Measurements from ENCODE around the gene OSTF1. TPM values are rescaled to one million over a fixed set of nuclear protein-coding genes. Genes with fewer than 3 reads are reported as not detected.

OSTF1 gene
- total and polyA plus RNA-seq, 2 experiments from 2014 or later = 34.9 to 70.9 TPM

DNA sequence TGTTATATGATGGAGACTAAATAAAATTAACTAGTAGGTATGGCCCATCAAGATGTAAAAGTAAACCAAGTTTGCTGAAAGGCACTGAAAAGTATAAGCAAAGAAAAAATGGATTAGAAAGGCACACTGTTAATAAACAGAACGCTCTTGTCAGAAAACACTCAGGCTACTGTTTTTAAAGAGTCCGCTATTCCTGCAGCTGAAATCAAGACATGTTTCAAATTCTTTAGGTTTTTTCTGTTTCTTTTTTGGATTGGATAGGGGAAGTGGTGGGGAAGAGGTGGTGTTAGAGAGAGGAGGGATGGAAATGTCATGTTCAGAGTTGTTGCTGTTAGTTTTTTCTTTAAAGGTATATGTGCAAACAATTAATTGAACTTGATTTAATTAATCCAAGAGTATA lies 17.5 kb downstream of the OSTF1 start:
- H2AFZ ChIP-seq = no peak overlapping the region
- WGBS, 2 experiments (ENCODE audit: low coverage in 1 of 2, low lambda C conversion rate in 2 of 2, missing lambda C conversion rate in 2 of 2) = 79 to 86% methylated on average over 2 of the region's 2 CpGs
- no peak overlapping the region for H3K27ac ChIP-seq
- in situ Hi-C loops (cut with MboI) = no loop called here
- no peaks in the 10 kb centered on the region for H3K9me2 ChIP-seq (ENCODE audit: insufficient read depth)
- H3K4me1 ChIP-seq (ENCODE audit: insufficient read depth) = peaks cover 7% of the 10 kb centered on the region
- DNase-seq = no peak
- H3K27me3 ChIP-seq (replicated peaks; ENCODE audit: insufficient read depth) = no peaks in the 10 kb centered on the region
- no peak overlapping the region for H3K4me2 ChIP-seq (ENCODE audit: unreplicated experiment)
- no peak overlapping the region for H3K4me3 ChIP-seq
- no peaks in the 10 kb centered on the region for H4K20me1 ChIP-seq (ENCODE audit: insufficient read depth)
- no peaks in the 10 kb centered on the region for H3F3A ChIP-seq (ENCODE audit: insufficient read depth)
- H3K36me3 ChIP-seq (ENCODE audit: low read depth) = no peaks in the 10 kb centered on the region
- no peaks in the 10 kb centered on the region for H3K9me3 ChIP-seq (ENCODE audit: low read depth)
- H3K79me2 ChIP-seq (ENCODE audit: insufficient read depth) = peaks cover 96% of the 10 kb centered on the region
- no peak overlapping the region for H3K9ac ChIP-seq
- TF ChIP-seq EZH2phosphoT487 (IDR thresholded peaks at IDR 0.05; ENCODE audit: insufficient read depth, low read depth) = no peak
- TF ChIP-seq EZH2 (IDR thresholded peaks at IDR 0.05; ENCODE audit: insufficient read depth, poor library complexity, severe bottlenecking) = no peak

DNA sequence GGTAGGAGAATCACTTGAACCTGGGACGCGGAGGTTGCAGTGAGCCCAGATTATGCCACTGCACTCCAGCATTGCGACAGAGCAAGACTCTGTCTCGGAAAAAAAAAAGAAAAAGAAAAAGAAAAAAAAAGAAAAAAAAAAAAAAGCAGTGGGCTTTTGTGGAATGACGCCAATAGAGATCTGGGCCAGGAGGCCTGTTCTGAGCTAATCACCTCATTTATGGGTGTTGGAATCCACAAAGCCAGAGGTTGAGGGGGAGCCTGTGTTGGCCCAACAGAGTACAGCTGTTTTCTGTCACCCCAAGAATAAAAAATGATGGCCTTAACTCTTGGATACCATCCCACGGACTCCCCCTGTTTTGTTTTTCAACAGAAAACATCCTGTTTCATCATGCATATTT lies 18.5 kb downstream of the OSTF1 start:
- Histone ChIP-seq H3K9me2 (ENCODE audit: insufficient read depth) (no peaks in the 10 kb centered on the region), H3K4me1 (ENCODE audit: insufficient read depth) (peaks cover 7% of the 10 kb centered on the region), H3K36me3 (ENCODE audit: low read depth) (no peaks in the 10 kb centered on the region), H3K9ac (no peak overlapping the region), H3K4me3 (no peak overlapping the region), H3K27ac (no peak overlapping the region), H2AFZ (no peak overlapping the region), H3K79me2 (ENCODE audit: insufficient read depth) (peaks cover 96% of the 10 kb centered on the region), H3F3A (ENCODE audit: insufficient read depth) (no peaks in the 10 kb centered on the region), H3K27me3 (replicated peaks; ENCODE audit: insufficient read depth) (no peaks in the 10 kb centered on the region), H3K9me3 (ENCODE audit: low read depth) (no peaks in the 10 kb centered on the region), H4K20me1 (ENCODE audit: insufficient read depth) (no peaks in the 10 kb centered on the region), H3K4me2 (ENCODE audit: unreplicated experiment) (no peak overlapping the region)
- in situ Hi-C loops (cut with MboI) = no loop called here
- no peak for TF ChIP-seq EZH2phosphoT487 (IDR thresholded peaks at IDR 0.05; ENCODE audit: insufficient read depth, low read depth)
- TF ChIP-seq EZH2 (IDR thresholded peaks at IDR 0.05; ENCODE audit: insufficient read depth, poor library complexity, severe bottlenecking) = no peak
- 97 to 99% methylated on average over 6 of the region's 6 CpGs for WGBS, 2 experiments (ENCODE audit: low coverage in 1 of 2, low lambda C conversion rate in 2 of 2, missing lambda C conversion rate in 2 of 2)
- no peak for DNase-seq

DNA sequence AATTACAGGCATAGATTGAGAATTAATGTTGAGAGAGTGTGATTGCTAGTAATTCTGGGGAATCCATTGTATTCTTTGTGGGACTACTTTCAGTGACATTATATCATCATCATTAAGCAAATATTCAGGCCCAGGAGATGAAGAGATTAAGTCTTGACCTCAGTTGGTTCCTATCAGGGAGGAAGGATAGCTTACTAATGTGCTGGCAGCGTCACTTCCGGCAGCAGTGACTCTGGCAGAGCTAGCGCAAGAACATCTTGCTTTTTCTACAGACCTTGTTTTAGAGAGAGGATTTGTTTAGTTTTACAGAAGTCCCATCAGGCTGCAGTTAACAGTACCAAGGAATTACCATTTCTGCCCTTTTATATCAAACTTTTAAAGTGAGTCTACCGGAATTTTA lies 20.3 kb downstream of the OSTF1 start:
- Histone ChIP-seq H3K36me3 (ENCODE audit: low read depth) (no peaks in the 10 kb centered on the region), H3K4me2 (ENCODE audit: unreplicated experiment) (peak overlapping the region; percentile 24), H3K4me3 (no peak overlapping the region), H3K9me2 (ENCODE audit: insufficient read depth) (no peaks in the 10 kb centered on the region), H3K27ac (peak overlapping the region; percentile 44), H3K79me2 (ENCODE audit: insufficient read depth) (peaks cover 96% of the 10 kb centered on the region), H3K27me3 (replicated peaks; ENCODE audit: insufficient read depth) (no peaks in the 10 kb centered on the region), H2AFZ (peak overlapping the region; percentile 19), H3K9ac (no peak overlapping the region), H3F3A (ENCODE audit: insufficient read depth) (no peaks in the 10 kb centered on the region), H3K4me1 (ENCODE audit: insufficient read depth) (peaks cover 7% of the 10 kb centered on the region), H4K20me1 (ENCODE audit: insufficient read depth) (no peaks in the 10 kb centered on the region), H3K9me3 (ENCODE audit: low read depth) (no peaks in the 10 kb centered on the region)
- WGBS, 2 experiments (ENCODE audit: low coverage in 1 of 2, low lambda C conversion rate in 2 of 2, missing lambda C conversion rate in 2 of 2) = 34 to 43% methylated on average over 4 of the region's 4 CpGs
- in situ Hi-C loops (cut with MboI) = no loop called here
- no peak for TF ChIP-seq EZH2 (IDR thresholded peaks at IDR 0.05; ENCODE audit: insufficient read depth, poor library complexity, severe bottlenecking)
- TF ChIP-seq EZH2phosphoT487 (IDR thresholded peaks at IDR 0.05; ENCODE audit: insufficient read depth, low read depth) = no peak
- peak; percentile 71 for DNase-seq

DNA sequence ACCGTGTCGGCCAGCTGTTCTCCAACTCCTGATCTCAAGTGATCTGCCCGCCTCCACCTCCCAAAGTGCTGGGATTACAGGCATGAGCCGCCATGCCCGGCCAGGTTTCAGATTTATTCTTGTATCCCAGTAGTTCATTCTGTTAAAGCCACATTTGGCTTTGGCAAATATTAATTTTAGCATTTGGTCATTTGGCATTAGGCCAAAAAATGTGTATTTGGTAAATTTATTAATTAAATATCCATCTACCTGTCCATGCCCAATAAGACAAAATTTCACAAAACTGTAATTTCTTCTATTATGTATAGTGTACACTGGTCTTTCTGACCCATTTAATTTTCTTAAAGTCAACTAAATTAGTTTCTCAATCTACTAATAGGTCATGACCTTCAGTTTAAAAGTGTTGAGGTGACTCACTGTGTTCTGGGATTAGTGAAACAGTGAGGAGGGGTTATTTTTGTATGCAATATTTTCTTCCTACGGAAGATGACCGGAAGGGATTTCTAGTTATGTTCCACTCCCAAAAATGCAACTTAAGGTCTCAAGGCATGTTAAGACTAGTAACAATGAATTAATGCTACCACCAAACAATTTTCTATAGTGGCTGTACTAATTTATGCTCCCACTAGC lies 21.0 kb downstream of the OSTF1 start:
- Histone ChIP-seq H3K9me2 (ENCODE audit: insufficient read depth) (no peaks in the 10 kb centered on the region), H3K9me3 (ENCODE audit: low read depth) (no peaks in the 10 kb centered on the region), H3K27ac (peak overlapping the region; percentile 44; the same call in 1 of the 2 replicates), H4K20me1 (ENCODE audit: insufficient read depth) (no peaks in the 10 kb centered on the region), H3K9ac (no peak overlapping the region), H3K36me3 (ENCODE audit: low read depth) (no peaks in the 10 kb centered on the region), H3K4me2 (ENCODE audit: unreplicated experiment) (no peak overlapping the region), H3K4me1 (ENCODE audit: insufficient read depth) (peaks cover 7% of the 10 kb centered on the region), H3F3A (ENCODE audit: insufficient read depth) (no peaks in the 10 kb centered on the region), H2AFZ (no peak overlapping the region), H3K4me3 (no peak overlapping the region), H3K27me3 (replicated peaks; ENCODE audit: insufficient read depth) (no peaks in the 10 kb centered on the region), H3K79me2 (ENCODE audit: insufficient read depth) (peaks cover 96% of the 10 kb centered on the region)
- DNase-seq = no peak
- no peak for TF ChIP-seq EZH2phosphoT487 (IDR thresholded peaks at IDR 0.05; ENCODE audit: insufficient read depth, low read depth)
- TF ChIP-seq EZH2 (IDR thresholded peaks at IDR 0.05; ENCODE audit: insufficient read depth, poor library complexity, severe bottlenecking) = no peak
- in situ Hi-C loops (cut with MboI) = no loop called here
- 96 to 99% methylated on average over 7 of the region's 7 CpGs for WGBS, 2 experiments (ENCODE audit: low coverage in 1 of 2, low lambda C conversion rate in 2 of 2, missing lambda C conversion rate in 2 of 2)

Data from GM23248 (cell line).